CD14-positive monocyte (primary cell): Measurements from ENCODE around the gene EARS2. TPM values are rescaled to one million over a fixed set of nuclear protein-coding genes. Genes with fewer than 3 reads are reported as not detected.
A peak's percentile ranks its signal among the peaks of the same experiment; 100 is the strongest.

Source experiments
- DNase-seq, 3 donors: peaks; one replicate each; pipeline ENCODE4 v3.0.0-alpha.2; 2011 to 2022
- H2AFZ ChIP-seq: 2 replicates; pipeline ENCODE4 v1.6.0; 2012; ENCODE audit warnings: mild to moderate bottlenecking, low read depth, low read length, inconsistent platforms; ENCODE audit not compliant: insufficient read depth, poor library complexity, severe bottlenecking
- H3K27ac ChIP-seq, 2 donors: 1 replicate in 1 of 2; 2 replicates in 1 of 2; pipeline ENCODE4 v1.5.1; 2012 to 2013; ENCODE audit warnings: low read length in 2 of 2, control low read depth in 1 of 2, inconsistent platforms in 1 of 2, low read depth in 1 of 2, mild to moderate bottlenecking in 1 of 2
- H3K27me3 ChIP-seq, 2 donors: one replicate each; pipeline versions ENCODE4 v1.6.0 to v1.6.1; 2011 to 2013; ENCODE audit warnings: low read length in 2 of 2; ENCODE audit not compliant: control insufficient read depth in 2 of 2, insufficient read depth in 2 of 2
- H3K36me3 ChIP-seq, 2 donors: replicated peaks in 1 of 2; 1 replicate in 1 of 2; 2 replicates in 1 of 2; pipeline versions ENCODE4 v1.5.1 to v1.6.1; 2012 to 2013; ENCODE audit warnings: low read length in 2 of 2, control low read depth in 1 of 2, inconsistent platforms in 1 of 2, mild to moderate bottlenecking in 1 of 2; ENCODE audit not compliant: insufficient read depth in 2 of 2, control insufficient read depth in 1 of 2
- H3K4me1 ChIP-seq, 2 donors: 1 replicate in 1 of 2; 2 replicates in 1 of 2; pipeline versions ENCODE4 v1.5.1 to v1.6.1; 2012 to 2013; ENCODE audit warnings: low read length in 2 of 2, control low read depth in 1 of 2, inconsistent platforms in 1 of 2, mild to moderate bottlenecking in 1 of 2, moderate library complexity in 1 of 2; ENCODE audit not compliant: insufficient read depth in 2 of 2, control insufficient read depth in 1 of 2
- H3K4me2 ChIP-seq: replicated peaks from 2 replicates; pipeline ENCODE3; 2012; ENCODE audit warnings: low read length, moderate library complexity, mild to moderate bottlenecking; ENCODE audit not compliant: poor library complexity, severe bottlenecking; ENCODE audit errors: extremely low read depth
- H3K4me3 ChIP-seq, 3 experiments: fragments of 200-600 bp in 1 of 3; sonication (generic) in 1 of 3; replicated peaks in 1 of 3; 1 replicate in 2 of 3; 2 replicates in 1 of 3; pipeline ENCODE4 v1.5.1; 2011 to 2013; ENCODE audit warnings: low read length in 3 of 3, mild to moderate bottlenecking in 3 of 3, control low read depth in 2 of 3, low read depth in 2 of 3, inconsistent platforms in 1 of 3, moderate library complexity in 1 of 3
- H3K79me2 ChIP-seq: 2 replicates; pipeline ENCODE4 v1.6.0; 2012; ENCODE audit warnings: mild to moderate bottlenecking, control low read depth, inconsistent platforms, low read length, moderate library complexity; ENCODE audit not compliant: insufficient read depth
- H3K9ac ChIP-seq: 2 replicates; pipeline ENCODE4 v1.6.0; 2017; ENCODE audit warnings: low read length, mild to moderate bottlenecking; ENCODE audit not compliant: insufficient read depth, poor library complexity, severe bottlenecking
- H3K9me3 ChIP-seq, 2 donors: replicated peaks in 1 of 2; 1 replicate in 1 of 2; 2 replicates in 1 of 2; pipeline versions ENCODE4 v1.5.1 to v1.6.1; 2012 to 2013; ENCODE audit warnings: low read length in 2 of 2, control low read depth in 1 of 2; ENCODE audit not compliant: control insufficient read depth in 1 of 2, insufficient read depth in 1 of 2
- H4K20me1 ChIP-seq: 2 replicates; pipeline ENCODE4 v1.6.0; 2012; ENCODE audit warnings: mild to moderate bottlenecking, low read length, control low read depth, moderate library complexity; ENCODE audit not compliant: insufficient read depth
- H3K27ac Mint-ChIP-seq, 7 donors: one replicate each; pipeline ENCODE4 v1.8.0; 2020; ENCODE audit warnings: mild to moderate bottlenecking in 7 of 7, mixed read lengths in 7 of 7, moderate library complexity in 6 of 7, inconsistent platforms in 2 of 7
- H3K27me3 Mint-ChIP-seq, 3 donors: one replicate each; pipeline ENCODE4 v1.8.0; 2021 to 2022; ENCODE audit warnings: low read depth in 3 of 3, mild to moderate bottlenecking in 3 of 3, mixed read lengths in 3 of 3, moderate library complexity in 3 of 3, inconsistent platforms in 1 of 3
- H3K36me3 Mint-ChIP-seq, 2 donors: one replicate each; pipeline ENCODE4 v1.8.0; 2020; ENCODE audit warnings: mixed read lengths in 2 of 2, inconsistent platforms in 1 of 2, mild to moderate bottlenecking in 1 of 2
- H3K4me1 Mint-ChIP-seq: one replicate; pipeline ENCODE4 v1.8.0; 2020; ENCODE audit warnings: mild to moderate bottlenecking, mixed read lengths
- H3K4me3 Mint-ChIP-seq, 2 donors: one replicate each; pipeline ENCODE4 v1.8.0; 2020; ENCODE audit warnings: mild to moderate bottlenecking in 2 of 2, mixed read lengths in 2 of 2, moderate library complexity in 1 of 2
- H3K9me3 Mint-ChIP-seq, 7 donors: one replicate each; pipeline ENCODE4 v1.8.0; 2020 to 2022; ENCODE audit warnings: mixed read lengths in 7 of 7, mild to moderate bottlenecking in 6 of 7, moderate library complexity in 6 of 7, inconsistent platforms in 2 of 7
- WGBS: methylation state at CpG from one replicate; pipeline ENCODE4 v1.1.5; 2013; ENCODE audit warnings: missing lambda C conversion rate; ENCODE audit not compliant: insufficient coverage; 5-methylcytosine and 5-hydroxymethylcytosine counted together
- intact Hi-C, 2 donors: fragments of 100-400 bp; cut with micrococcal nuclease; formaldehyde crosslinking; loops; one replicate each; pipeline versions ENCODE4 v1.15.0 to v1.15.1; 2023
- polyA plus RNA-seq, 3 donors: library from polyadenylated mRNA; depleted of rRNA in 1 of 3; unstranded in 2 of 3; stranded (reverse) in 1 of 3; fragments of 300-500 nt in 2 of 3; fragments of >200 nt in 1 of 3; fragmentation: Illumina TruSeq in 2 of 3; gene quantifications; 1 replicate in 2 of 3; 2 replicates in 1 of 3; pipeline ENCODE4 v1.2.3, GENCODE V29; 2012 to 2021
- TF ChIP-seq, protein P1 (sequence below): fragments of 200-600 bp; IDR thresholded peaks from one replicate; pipeline ENCODE4 v1.8.0; 2022; ENCODE audit warnings: antibody characterized with exemption, mild to moderate bottlenecking

The EARS2 gene
- polyA plus RNA-seq, 3 donors: 2.9 to 4.7 (median 4.2) TPM

DNA sequence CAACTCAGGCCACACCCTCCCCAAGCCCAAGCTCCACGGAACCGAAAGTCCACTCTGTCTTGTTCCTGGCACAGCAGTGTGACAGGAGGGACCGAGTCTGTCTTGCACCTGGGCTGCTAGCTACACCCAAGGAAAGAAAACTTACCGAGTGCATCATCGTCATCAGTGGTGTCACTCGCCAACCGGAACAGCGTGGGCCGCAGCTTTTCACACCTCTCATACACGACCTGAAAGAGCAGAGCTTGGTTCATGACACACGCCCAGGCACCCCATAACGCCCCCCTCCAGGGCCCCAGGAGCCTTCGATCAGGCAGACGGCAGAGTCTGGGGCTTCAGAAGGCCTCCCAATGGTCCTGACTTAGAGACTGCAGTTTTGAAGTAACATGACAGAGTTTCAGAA is 74.4 kb downstream of the EARS2 start:
- peaks cover 88 to 100% of the 10 kb centered on the region in 2 donors for H3K36me3 Mint-ChIP-seq
- Histone ChIP-seq H3K27me3 (no peaks in the 10 kb centered on the region), H3K27ac (peak overlapping the region in 1 of 2 donors; percentile 7), H3K4me3 (no peak overlapping the region), H4K20me1 (peaks cover 14% of the 10 kb centered on the region), H2AFZ (no peak overlapping the region), H3K9me3 (no peaks in the 10 kb centered on the region), H3K79me2 (peaks cover 3% of the 10 kb centered on the region), H3K4me2 (no peak overlapping the region), H3K36me3 (peaks cover 94 to 100% of the 10 kb centered on the region in 2 donors), H3K9ac (no peak overlapping the region), H3K4me1 (no peaks in the 10 kb centered on the region)
- no peak for DNase-seq
- WGBS: 98% methylated on average over 12 of the region's 14 CpGs
- H3K27me3 Mint-ChIP-seq: peaks cover 0 to 2% (median 0%) of the 10 kb centered on the region in 3 donors
- TF ChIP-seq, protein P1, sequence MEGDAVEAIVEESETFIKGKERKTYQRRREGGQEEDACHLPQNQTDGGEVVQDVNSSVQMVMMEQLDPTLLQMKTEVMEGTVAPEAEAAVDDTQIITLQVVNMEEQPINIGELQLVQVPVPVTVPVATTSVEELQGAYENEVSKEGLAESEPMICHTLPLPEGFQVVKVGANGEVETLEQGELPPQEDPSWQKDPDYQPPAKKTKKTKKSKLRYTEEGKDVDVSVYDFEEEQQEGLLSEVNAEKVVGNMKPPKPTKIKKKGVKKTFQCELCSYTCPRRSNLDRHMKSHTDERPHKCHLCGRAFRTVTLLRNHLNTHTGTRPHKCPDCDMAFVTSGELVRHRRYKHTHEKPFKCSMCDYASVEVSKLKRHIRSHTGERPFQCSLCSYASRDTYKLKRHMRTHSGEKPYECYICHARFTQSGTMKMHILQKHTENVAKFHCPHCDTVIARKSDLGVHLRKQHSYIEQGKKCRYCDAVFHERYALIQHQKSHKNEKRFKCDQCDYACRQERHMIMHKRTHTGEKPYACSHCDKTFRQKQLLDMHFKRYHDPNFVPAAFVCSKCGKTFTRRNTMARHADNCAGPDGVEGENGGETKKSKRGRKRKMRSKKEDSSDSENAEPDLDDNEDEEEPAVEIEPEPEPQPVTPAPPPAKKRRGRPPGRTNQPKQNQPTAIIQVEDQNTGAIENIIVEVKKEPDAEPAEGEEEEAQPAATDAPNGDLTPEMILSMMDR: no peak
- no peaks in the 10 kb centered on the region for H3K9me3 Mint-ChIP-seq
- intact Hi-C loops: no loop called here
- H3K4me1 Mint-ChIP-seq: no peaks in the 10 kb centered on the region
- peak overlapping the region in 3 of 7 donors; percentile 10 to 81 (median 74) for H3K27ac Mint-ChIP-seq
- no peak overlapping the region for H3K4me3 Mint-ChIP-seq

DNA sequence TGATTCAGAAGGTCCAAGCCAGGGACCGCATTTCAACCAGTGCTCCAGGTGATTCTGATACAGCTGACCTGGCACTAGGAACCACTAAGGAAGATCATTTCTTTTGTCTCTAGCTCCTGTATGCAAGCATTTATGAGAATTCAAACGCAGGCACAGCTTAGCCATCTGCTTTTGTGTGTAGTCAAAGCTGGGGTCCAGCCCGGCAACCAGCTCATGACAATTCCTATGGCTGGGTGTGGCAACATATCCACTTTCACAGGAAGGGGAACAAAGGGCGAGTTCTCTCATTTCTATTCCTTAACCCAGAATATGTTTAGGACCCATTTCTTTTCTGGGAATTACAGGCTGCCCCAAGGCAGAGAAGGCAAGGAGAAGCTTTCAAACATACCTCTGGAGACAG is 76.9 kb downstream of the EARS2 start:
- Mint-ChIP-seq H3K4me3 (no peak overlapping the region), H3K36me3 (peaks cover 86 to 100% of the 10 kb centered on the region in 2 donors), H3K9me3 (no peaks in the 10 kb centered on the region), H3K4me1 (no peaks in the 10 kb centered on the region), H3K27ac (peak overlapping the region in 2 of 7 donors; percentile 52 to 71), H3K27me3 (peaks cover 0 to 2% (median 0%) of the 10 kb centered on the region in 3 donors)
- Histone ChIP-seq H3K36me3 (peaks cover 91 to 99% of the 10 kb centered on the region in 2 donors), H3K27ac (no peak overlapping the region), H3K27me3 (no peaks in the 10 kb centered on the region), H3K4me3 (no peak overlapping the region), H2AFZ (no peak overlapping the region), H3K4me2 (no peak overlapping the region), H3K9ac (no peak overlapping the region), H4K20me1 (peaks cover 5% of the 10 kb centered on the region), H3K9me3 (no peaks in the 10 kb centered on the region), H3K79me2 (peaks cover 3% of the 10 kb centered on the region), H3K4me1 (no peaks in the 10 kb centered on the region)
- TF ChIP-seq, protein P1: no peak
- intact Hi-C loops: no loop called here
- no peak for DNase-seq
- WGBS: 92% methylated on average over 3 of the region's 4 CpGs
